BLaER1 treated with 17β-estradiol and CSF1 and Interleukin-3, amounts not matched to agents 10 nM and 100 nM (cell line): ENCODE data around the gene PDCD2.

Experiments used
- H3K27ac ChIP-seq, 11 experiments: shearing (Covaris generic); formaldehyde crosslinking; 2 replicates each; pipeline ENCODE4 v1.8.1; 2022
- H3K27me3 ChIP-seq, 11 experiments: shearing (Covaris generic); formaldehyde crosslinking; 2 replicates each; pipeline ENCODE4 v1.8.1; 2022
- H3K36me3 ChIP-seq, 11 experiments: shearing (Covaris generic); formaldehyde crosslinking; 2 replicates each; pipeline ENCODE4 v1.8.1; 2022
- H3K4me1 ChIP-seq, 10 experiments: shearing (Covaris generic); formaldehyde crosslinking; 2 replicates each; pipeline ENCODE4 v1.8.1; 2022
- H3K4me2 ChIP-seq, 11 experiments: shearing (Covaris generic); formaldehyde crosslinking; 2 replicates each; pipeline ENCODE4 v1.8.1; 2022
- H3K4me3 ChIP-seq, 10 experiments: shearing (Covaris generic); formaldehyde crosslinking; 2 replicates each; pipeline ENCODE4 v1.8.1; 2022
- H3K9ac ChIP-seq, 11 experiments: shearing (Covaris generic); formaldehyde crosslinking; 2 replicates each; pipeline ENCODE4 v1.8.1; 2022
- H3K9me3 ChIP-seq, 11 experiments: shearing (Covaris generic); formaldehyde crosslinking; replicated peaks in 1 of 11; 2 replicates each; pipeline ENCODE4 v1.8.1; 2022
- H4K20me1 ChIP-seq, 11 experiments: shearing (Covaris generic); formaldehyde crosslinking; 2 replicates each; pipeline ENCODE4 v1.8.1; 2022
- Cebpa-rat ChIP-seq, 11 experiments: shearing (Covaris generic); IDR thresholded peaks; 2 replicates each; pipeline ENCODE4 v1.8.1; 2022

Gene PDCD2

DNA sequence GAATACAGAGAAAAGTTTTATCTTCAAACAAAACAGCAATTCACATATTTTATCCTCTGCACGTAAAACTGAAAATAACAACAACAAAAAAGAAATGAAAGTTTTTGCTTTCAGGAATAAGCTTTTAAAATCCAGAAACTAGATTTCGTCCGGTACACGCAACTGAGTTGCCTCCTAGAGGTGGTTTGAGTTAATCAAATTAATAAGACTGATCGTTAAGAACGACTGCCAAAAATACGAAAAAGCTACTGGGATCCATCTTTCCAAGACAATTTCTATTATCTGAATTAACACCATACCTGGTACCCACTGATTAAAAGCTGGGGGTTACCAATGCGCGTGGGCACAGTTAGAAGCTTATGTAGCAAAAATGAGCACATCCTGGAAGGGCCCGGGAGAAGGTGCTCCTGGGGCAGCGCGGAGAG, 669 bp downstream of the PDCD2 start:
- peak overlapping the region; percentile 81 to 97 (median 93) for H3K9ac ChIP-seq
- H3K4me3 ChIP-seq: peak overlapping the region; percentile 79 to 97 (median 90)
- H3K27me3 ChIP-seq: no peaks in the 10 kb centered on the region
- H3K36me3 ChIP-seq: peaks cover 42 to 47% (median 45%) of the 10 kb centered on the region in 11 experiments
- H3K4me1 ChIP-seq: peaks cover 20 to 29% (median 26%) of the 10 kb centered on the region in 10 experiments
- peak overlapping the region; percentile 82 to 97 (median 93) for H3K4me2 ChIP-seq
- peak overlapping the region; percentile 42 to 97 (median 92) for H3K27ac ChIP-seq
- no peak for TF ChIP-seq Cebpa-rat (IDR thresholded peaks at IDR 0.05)
- H4K20me1 ChIP-seq: peaks cover 0 to 50% (median 32%) of the 10 kb centered on the region in 11 experiments; a peak in 16 of 22 replicates
- H3K9me3 ChIP-seq: peaks cover 0 to 2% (median 0%) of the 10 kb centered on the region in 11 experiments; a peak in 2 of 22 replicates

DNA sequence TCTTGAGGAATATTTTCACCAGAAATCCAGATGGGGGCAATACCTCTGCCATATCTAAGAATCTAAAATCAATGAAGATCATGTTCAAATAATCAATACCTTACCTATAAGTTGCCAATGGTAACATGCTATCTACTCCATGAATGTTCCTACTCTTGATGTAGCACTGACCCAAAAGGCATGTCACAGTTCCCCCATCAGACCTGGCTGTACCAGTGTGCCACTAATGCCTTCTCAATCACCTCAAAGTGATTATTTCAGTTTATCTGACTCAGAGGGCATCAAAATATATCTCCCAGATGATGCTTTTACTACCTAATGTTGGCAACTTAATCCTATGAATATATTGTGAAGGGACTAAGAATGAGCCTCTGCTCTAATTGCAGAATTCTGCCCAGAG, 5.5 kb downstream of the PDCD2 start:
- no peaks in the 10 kb centered on the region for H3K27me3 ChIP-seq
- peaks cover 12 to 23% (median 20%) of the 10 kb centered on the region in 10 experiments for H3K4me1 ChIP-seq
- no peak overlapping the region for H3K4me3 ChIP-seq
- no peak overlapping the region for H3K9ac ChIP-seq
- H3K27ac ChIP-seq: no peak overlapping the region
- H4K20me1 ChIP-seq: peaks cover 11 to 89% (median 49%) of the 10 kb centered on the region in 11 experiments; a peak in 19 of 22 replicates
- H3K9me3 ChIP-seq: no peaks in the 10 kb centered on the region
- H3K36me3 ChIP-seq: peaks cover 86 to 94% (median 91%) of the 10 kb centered on the region in 11 experiments
- peak overlapping the region in 6 of 11 experiments; percentile 4 to 40 (median 15); a peak in 5 of 22 replicates for H3K4me2 ChIP-seq
- TF ChIP-seq Cebpa-rat (IDR thresholded peaks at IDR 0.05): no peak

DNA sequence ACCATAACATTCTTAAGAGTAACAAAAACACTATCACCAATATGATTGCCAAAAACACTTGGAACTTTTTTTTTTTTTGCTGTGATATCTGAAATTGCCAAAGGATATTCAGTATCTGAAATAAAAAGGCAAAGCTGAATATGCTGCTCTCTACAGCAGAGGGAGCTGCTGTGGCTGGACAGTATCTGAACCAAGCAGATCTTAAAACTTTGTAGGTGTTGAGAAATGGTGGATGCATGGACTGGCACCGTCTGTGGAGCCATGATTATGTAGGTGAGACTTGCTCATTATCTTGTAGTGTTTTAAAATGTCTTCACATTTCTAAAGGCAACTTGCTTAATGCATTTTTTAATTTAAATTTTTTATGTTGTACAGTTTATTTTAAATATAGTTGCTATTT, 9.2 kb downstream of the PDCD2 start:
- Histone ChIP-seq H3K4me3 (no peak overlapping the region), H3K9me3 (no peaks in the 10 kb centered on the region), H3K27ac (no peak overlapping the region), H3K4me2 (no peak overlapping the region), H3K4me1 (peaks cover 0 to 11% (median 8%) of the 10 kb centered on the region in 10 experiments; a peak in 12 of 20 replicates), H3K27me3 (no peaks in the 10 kb centered on the region), H3K36me3 (peaks cover 92 to 100% (median 97%) of the 10 kb centered on the region in 11 experiments), H3K9ac (no peak overlapping the region), H4K20me1 (peaks cover 0 to 54% (median 32%) of the 10 kb centered on the region in 11 experiments; a peak in 18 of 22 replicates)
- no peak for TF ChIP-seq Cebpa-rat (IDR thresholded peaks at IDR 0.05)

DNA sequence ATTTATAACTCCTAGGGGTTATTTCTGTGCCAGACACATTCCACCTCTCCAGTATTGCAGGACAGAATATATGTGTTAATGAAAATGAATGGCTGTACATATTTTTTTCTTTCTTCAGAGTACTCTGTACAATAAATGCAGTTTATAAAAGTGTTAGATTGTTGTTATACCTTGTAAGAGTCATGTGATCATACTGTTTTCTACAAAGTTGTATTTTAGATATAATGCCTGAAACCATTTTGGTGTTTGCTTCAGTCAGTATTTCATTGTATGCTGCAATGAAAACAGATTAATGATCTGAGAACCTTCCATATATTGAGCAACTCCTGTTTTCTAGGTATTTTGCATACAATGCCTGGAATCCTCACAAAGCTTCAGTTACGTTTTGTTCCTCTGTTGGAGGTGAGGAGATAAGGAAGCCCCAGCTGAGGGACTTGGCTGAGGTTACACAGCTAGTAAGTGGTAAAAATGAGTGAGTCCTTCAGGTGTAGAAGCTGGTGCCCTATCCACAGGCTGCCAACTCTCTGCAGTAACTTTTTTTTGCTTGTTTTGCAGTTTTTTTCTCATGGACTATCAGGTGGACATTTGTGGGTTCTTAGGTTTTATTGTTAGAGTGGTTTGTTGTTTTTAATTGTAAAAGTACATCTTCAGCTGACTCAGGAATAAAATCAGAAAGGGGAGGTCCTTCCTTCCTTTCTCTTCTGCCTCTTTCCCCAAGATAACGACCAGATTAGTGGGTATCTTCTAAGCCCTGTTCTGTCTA, 11.6 kb downstream of the PDCD2 start:
- H3K27ac ChIP-seq: no peak overlapping the region
- H3K4me2 ChIP-seq: no peak overlapping the region
- no peak overlapping the region for H3K9ac ChIP-seq
- no peak for TF ChIP-seq Cebpa-rat (IDR thresholded peaks at IDR 0.05)
- peaks cover 92 to 100% (median 97%) of the 10 kb centered on the region in 11 experiments for H3K36me3 ChIP-seq
- peaks cover 0 to 8% (median 0%) of the 10 kb centered on the region in 10 experiments; a peak in 1 of 20 replicates for H3K4me1 ChIP-seq
- H3K27me3 ChIP-seq: no peaks in the 10 kb centered on the region
- H3K9me3 ChIP-seq: no peaks in the 10 kb centered on the region
- peaks cover 0 to 35% (median 20%) of the 10 kb centered on the region in 11 experiments; a peak in 15 of 22 replicates for H4K20me1 ChIP-seq
- no peak overlapping the region for H3K4me3 ChIP-seq

DNA sequence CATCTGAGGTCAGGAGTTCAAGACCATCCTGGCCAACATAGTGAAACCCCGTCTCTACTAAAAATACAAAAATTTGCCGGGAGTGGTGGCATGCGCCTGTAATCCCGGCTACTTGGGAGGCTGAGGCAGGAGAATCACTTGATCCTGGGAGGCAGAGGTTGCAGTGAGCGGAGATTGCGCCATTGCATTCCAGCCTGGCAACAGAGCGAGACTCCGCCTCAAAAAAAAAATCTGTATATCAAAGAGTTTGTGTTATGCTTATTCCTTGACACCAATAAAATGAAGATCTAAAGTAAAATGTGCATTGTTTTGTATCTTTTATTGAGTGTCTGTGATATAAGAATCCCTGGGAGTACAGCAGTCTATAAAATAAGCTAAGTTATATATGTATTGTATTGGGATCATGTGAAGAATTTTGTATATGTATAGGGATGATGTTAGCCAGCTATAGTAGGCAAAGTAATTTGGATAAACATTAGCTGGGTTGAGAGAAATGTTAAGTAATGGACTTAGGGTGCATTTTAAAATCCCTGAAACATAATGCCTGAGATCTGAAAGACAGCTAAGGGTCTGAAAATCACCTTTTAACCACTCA, 19.4 kb downstream of the PDCD2 start:
- Histone ChIP-seq H3K4me3 (no peak overlapping the region), H3K4me2 (no peak overlapping the region), H3K36me3 (peaks cover 87 to 100% (median 99%) of the 10 kb centered on the region in 11 experiments), H3K27ac (no peak overlapping the region), H4K20me1 (peaks cover 11 to 55% (median 27%) of the 10 kb centered on the region in 11 experiments; a peak in 19 of 22 replicates), H3K9ac (no peak overlapping the region), H3K27me3 (no peaks in the 10 kb centered on the region), H3K4me1 (no peaks in the 10 kb centered on the region), H3K9me3 (no peaks in the 10 kb centered on the region)
- no peak for TF ChIP-seq Cebpa-rat (IDR thresholded peaks at IDR 0.05)

DNA sequence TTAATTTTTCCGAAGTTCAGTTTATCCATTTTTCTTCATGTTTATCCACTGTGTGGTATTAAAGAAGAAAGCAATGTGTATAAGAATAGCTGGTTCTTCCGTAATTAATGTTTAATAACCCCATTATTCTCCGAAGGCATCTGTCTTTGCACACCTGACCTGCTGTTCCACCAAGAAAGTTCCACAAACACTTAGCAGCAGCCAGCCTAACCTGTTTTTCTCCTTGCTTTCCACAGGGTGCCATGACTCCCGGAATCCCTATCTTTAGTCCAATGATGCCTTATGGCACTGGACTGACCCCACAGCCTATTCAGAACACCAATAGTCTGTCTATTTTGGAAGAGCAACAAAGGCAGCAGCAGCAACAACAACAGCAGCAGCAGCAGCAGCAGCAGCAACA, 22.9 kb downstream of the PDCD2 start:
- Histone ChIP-seq H3K9ac (no peak overlapping the region), H3K27ac (no peak overlapping the region), H3K4me3 (no peak overlapping the region), H3K4me2 (no peak overlapping the region), H3K9me3 (no peaks in the 10 kb centered on the region), H3K4me1 (peaks cover 0 to 7% (median 0%) of the 10 kb centered on the region in 10 experiments; a peak in 6 of 20 replicates), H3K36me3 (peaks cover 80 to 100% (median 99%) of the 10 kb centered on the region in 11 experiments), H3K27me3 (no peaks in the 10 kb centered on the region), H4K20me1 (peaks cover 11 to 89% (median 42%) of the 10 kb centered on the region in 11 experiments; a peak in 20 of 22 replicates)
- no peak for TF ChIP-seq Cebpa-rat (IDR thresholded peaks at IDR 0.05)

DNA sequence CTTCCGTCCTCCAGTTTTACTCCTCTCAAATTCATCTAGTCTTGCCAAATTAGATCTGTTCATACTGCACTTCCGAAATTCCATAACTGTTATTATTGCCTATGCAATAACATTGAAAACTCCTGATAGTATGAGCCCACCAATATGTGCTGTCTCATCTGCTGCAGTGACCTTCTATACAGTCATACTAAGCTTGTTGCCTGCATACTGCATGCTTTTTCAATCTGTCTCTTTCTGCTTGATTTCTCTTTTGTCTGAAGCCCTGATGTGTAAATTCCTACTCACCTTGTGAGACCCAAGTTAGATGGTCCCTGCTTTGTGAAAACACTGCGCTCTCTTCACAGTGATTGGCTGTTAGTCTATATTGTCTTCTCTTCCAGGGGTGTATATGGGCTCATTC, 29.1 kb downstream of the PDCD2 start:
- Histone ChIP-seq H3K4me3 (peak overlapping the region; percentile 77 to 97 (median 91)), H3K4me2 (peak overlapping the region; percentile 86 to 98 (median 93)), H3K27ac (peak overlapping the region in 4 of 11 experiments; percentile 89 to 96 (median 93); a peak in 5 of 22 replicates), H3K9ac (peak overlapping the region; percentile 87 to 97 (median 94)), H3K27me3 (no peaks in the 10 kb centered on the region), H3K9me3 (no peaks in the 10 kb centered on the region), H3K36me3 (peaks cover 28 to 52% (median 45%) of the 10 kb centered on the region in 11 experiments; a peak in 21 of 22 replicates), H3K4me1 (peaks cover 30 to 45% (median 33%) of the 10 kb centered on the region in 10 experiments), H4K20me1 (peaks cover 21 to 79% (median 50%) of the 10 kb centered on the region in 11 experiments; a peak in 21 of 22 replicates)
- no peak for TF ChIP-seq Cebpa-rat (IDR thresholded peaks at IDR 0.05)

DNA sequence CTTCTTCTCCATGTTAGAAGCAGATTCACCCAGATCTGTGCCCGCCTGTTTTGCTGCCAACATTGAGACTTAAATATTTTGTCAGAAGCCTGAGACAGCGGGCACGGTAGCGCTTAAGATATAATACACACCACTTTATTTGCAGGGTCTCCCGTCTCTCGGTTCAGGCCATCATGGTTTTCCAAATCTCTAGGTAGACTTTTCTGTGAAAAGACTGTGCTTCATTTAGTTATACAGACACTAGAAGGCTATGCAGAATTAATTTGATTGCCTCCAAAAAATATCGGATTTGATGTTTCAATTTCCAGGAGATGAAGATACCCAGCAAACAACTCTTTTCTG, 29.7 kb downstream of the PDCD2 start:
- peak overlapping the region; percentile 87 to 97 (median 94) for H3K9ac ChIP-seq
- H3K4me1 ChIP-seq: peaks cover 33 to 50% (median 37%) of the 10 kb centered on the region in 10 experiments
- peak overlapping the region; percentile 86 to 98 (median 93) for H3K4me2 ChIP-seq
- H3K36me3 ChIP-seq: peaks cover 33 to 52% (median 45%) of the 10 kb centered on the region in 11 experiments; a peak in 21 of 22 replicates
- TF ChIP-seq Cebpa-rat (IDR thresholded peaks at IDR 0.05): no peak
- peak overlapping the region; percentile 77 to 97 (median 91) for H3K4me3 ChIP-seq
- H3K27ac ChIP-seq: peak overlapping the region; percentile 70 to 96 (median 92)
- H4K20me1 ChIP-seq: peaks cover 26 to 79% (median 50%) of the 10 kb centered on the region in 11 experiments
- H3K9me3 ChIP-seq: no peaks in the 10 kb centered on the region
- H3K27me3 ChIP-seq: no peaks in the 10 kb centered on the region
